OCI-LY1 (cell line): ENCODE measurements around the gene PSD2.

ENCODE experiments used
- CTCF ChIP-seq: fragments of 200-600 bp; sonication (generic), shearing (Covaris generic); IDR thresholded peaks from 2 replicates; pipeline ENCODE4 v1.5.1; 2017; ENCODE audit warnings: mild to moderate bottlenecking, antibody characterized with exemption, low read length, moderate library complexity, mixed read lengths
- EZH2 ChIP-seq: fragments of 200-600 bp; sonication (generic), shearing (Covaris generic); IDR thresholded peaks from 2 replicates; pipeline ENCODE4 v1.8.0; 2017; ENCODE audit warnings: borderline replicate concordance, mixed run types, mild to moderate bottlenecking, antibody characterized with exemption, low read length, moderate library complexity, mixed read lengths

- TF ChIP-seq CTCF (no peak), EZH2 (no peak)
Measured at GRCh38 chr5:139842321-139842720, 46.7 kb downstream of the PSD2 start.
